Transverse colon (tissue), 4 donors: ENCODE measurements around the gene METTL14. TPM values are rescaled to one million over a fixed set of nuclear protein-coding genes. Genes with fewer than 3 reads are reported as not detected.

Experiments used
- DNase-seq: peaks from one replicate; pipeline ENCODE4 v3.0.0-alpha.2; 2019
- H3K27ac ChIP-seq, 4 donors: fragments of 200-600 bp; sonication (generic); 2 replicates each; pipeline ENCODE4 v1.5.1; 2016 to 2018; ENCODE audit warnings: inconsistent platforms in 4 of 4
- H3K27me3 ChIP-seq: fragments of 200-600 bp; sonication (generic); 2 replicates; pipeline ENCODE4 v1.5.1; 2017; ENCODE audit warnings: inconsistent platforms
- H3K36me3 ChIP-seq, 4 donors: fragments of 200-600 bp; sonication (generic); 2 replicates each; pipeline ENCODE4 v1.5.1; 2017 to 2019; ENCODE audit warnings: inconsistent platforms in 4 of 4
- H3K4me1 ChIP-seq, 4 donors: fragments of 200-600 bp; sonication (generic); 2 replicates each; pipeline ENCODE4 v1.5.1; 2017 to 2020; ENCODE audit warnings: inconsistent platforms in 4 of 4
- H3K4me3 ChIP-seq, 4 donors: fragments of 200-600 bp; sonication (generic); 1 replicate in 1 of 4; 2 replicates in 3 of 4; pipeline versions ENCODE4 v1.5.1 to v1.6.1; 2017 to 2019; ENCODE audit warnings: inconsistent platforms in 4 of 4
- H3K9me3 ChIP-seq, 2 donors: fragments of 200-600 bp; sonication (generic); 2 replicates each; pipeline ENCODE4 v1.5.1; 2017 to 2019; ENCODE audit warnings: inconsistent platforms in 2 of 2
- EP300 ChIP-seq: sonication (generic); formaldehyde crosslinking; IDR thresholded peaks from one replicate; pipeline ENCODE4 v1.6.1; 2017; ENCODE audit warnings: antibody characterized with exemption, low read depth
- POLR2A ChIP-seq: fragments of 450-650 bp; IDR thresholded peaks from one replicate; pipeline ENCODE4 v1.6.1; 2016; ENCODE audit warnings: antibody characterized with exemption, mild to moderate bottlenecking, moderate library complexity
- POLR2AphosphoS5 ChIP-seq, 3 donors: sonication (generic); formaldehyde crosslinking; IDR thresholded peaks; one replicate each; pipeline ENCODE4 v1.6.1; 2016; ENCODE audit warnings: antibody characterized with exemption in 3 of 3
- WGBS, 2 donors: methylation state at CpG; one replicate each; pipeline ENCODE4 v1.1.5; 2018; ENCODE audit warnings: low coverage in 1 of 2; 5-methylcytosine and 5-hydroxymethylcytosine counted together
- in situ Hi-C, 4 donors: fragments of 200-750 bp; cut with MboI; loops; one replicate each; pipeline versions ENCODE4 v1.15.0 to v1.15.1; 2017; ENCODE audit warnings: low sequenced_read_pairs in 3 of 4, low pct_ligation_motif_present in 1 of 4, low pct_unique_long_range_greater_than_20kb in 1 of 4
- intact Hi-C: fragments of 100-400 bp; cut with DNase I; formaldehyde crosslinking; loops from one replicate; pipeline ENCODE4 v1.15.1; 2023; ENCODE audit warnings: low total_unique reads
- total RNA-seq, 4 donors: library from RNA; depleted of rRNA; stranded (reverse); fragments of >200 nt; gene quantifications; one replicate each; pipeline ENCODE4 v1.1.0, GENCODE V29; 2016
- TF ChIP-seq, protein P1 (sequence below), 5 experiments: fragments of 200-600 bp in 3 of 5; fragments of 450-650 bp in 2 of 5; sonication (generic) in 3 of 5; IDR thresholded peaks; 1 replicate in 2 of 5; 2 replicates in 3 of 5; pipeline ENCODE4 v1.5.1; 2016 to 2017; ENCODE audit warnings: antibody characterized with exemption in 5 of 5, inconsistent platforms in 3 of 5, mild to moderate bottlenecking in 2 of 5, moderate library complexity in 1 of 5

Gene METTL14
- total RNA-seq, 4 donors from 2014 or later = 9.8 to 43.0 (median 27.6) TPM

DNA sequence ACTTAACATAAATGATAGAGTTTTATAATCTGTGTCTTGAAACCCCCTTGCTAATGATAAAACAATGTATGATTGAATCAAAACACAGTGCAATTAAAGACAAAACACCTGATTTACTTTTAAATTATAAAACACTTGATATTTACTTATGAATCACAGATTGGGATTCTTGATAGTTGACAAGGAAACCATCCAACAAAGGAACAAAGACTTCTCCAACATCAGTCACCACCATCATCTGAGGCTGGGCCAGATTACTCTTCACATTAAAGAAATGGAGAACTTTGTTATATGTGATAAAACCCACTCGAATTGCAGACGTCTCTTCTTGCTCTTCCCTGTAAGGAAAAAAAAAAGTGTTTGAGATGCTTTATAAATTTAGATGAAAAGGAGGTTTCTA, 67.4 kb downstream of the METTL14 start:
- WGBS, 2 donors = 67 to 84% methylated on average over 2 of the region's 2 CpGs
- in situ Hi-C loops = loop anchor here in 1 of 4 donors (25.0 kb wide), 2 partner anchors 135 to 235 kb away; partner anchors contain the start of gene SYNPO2
- DNase-seq = no peak
- Histone ChIP-seq H3K36me3 (peaks cover 0 to 8% (median 0%) of the 10 kb centered on the region in 4 donors), H3K27me3 (no peaks in the 10 kb centered on the region), H3K4me3 (no peak overlapping the region), H3K27ac (peak overlapping the region; percentile 64 to 81 (median 76)), H3K4me1 (peaks cover 0 to 51% (median 3%) of the 10 kb centered on the region in 4 donors), H3K9me3 (no peaks in the 10 kb centered on the region)
- TF ChIP-seq EP300 = no peak
- intact Hi-C loops = no loop called here

DNA sequence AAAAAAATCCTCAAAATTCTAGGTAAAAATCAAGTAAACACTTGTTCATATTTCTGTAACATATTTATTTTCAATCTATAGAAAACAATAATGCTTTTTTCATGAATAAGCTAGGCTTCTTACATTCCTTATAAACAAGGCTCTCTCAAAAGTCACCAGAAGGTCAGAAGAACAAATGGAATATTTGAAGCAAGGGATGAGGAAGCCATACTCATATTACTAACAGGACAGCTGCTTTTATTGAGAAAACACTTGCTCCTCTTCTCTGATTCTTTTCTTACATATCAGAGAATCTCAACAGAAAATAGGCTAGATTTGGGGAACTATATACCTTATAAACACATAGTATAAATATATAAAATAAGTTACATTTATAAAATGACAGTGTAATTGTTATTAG, 67.9 kb downstream of the METTL14 start:
- Histone ChIP-seq H3K27ac (peak overlapping the region; percentile 64 to 81 (median 76)), H3K9me3 (no peaks in the 10 kb centered on the region), H3K4me1 (peaks cover 0 to 52% (median 3%) of the 10 kb centered on the region in 4 donors), H3K27me3 (no peaks in the 10 kb centered on the region), H3K36me3 (peaks cover 0 to 8% (median 0%) of the 10 kb centered on the region in 4 donors), H3K4me3 (no peak overlapping the region)
- TF ChIP-seq POLR2AphosphoS5 (IDR thresholded peaks at IDR 0.05) (no peak), POLR2A (no peak), EP300 (no peak)
- TF ChIP-seq, protein P1, sequence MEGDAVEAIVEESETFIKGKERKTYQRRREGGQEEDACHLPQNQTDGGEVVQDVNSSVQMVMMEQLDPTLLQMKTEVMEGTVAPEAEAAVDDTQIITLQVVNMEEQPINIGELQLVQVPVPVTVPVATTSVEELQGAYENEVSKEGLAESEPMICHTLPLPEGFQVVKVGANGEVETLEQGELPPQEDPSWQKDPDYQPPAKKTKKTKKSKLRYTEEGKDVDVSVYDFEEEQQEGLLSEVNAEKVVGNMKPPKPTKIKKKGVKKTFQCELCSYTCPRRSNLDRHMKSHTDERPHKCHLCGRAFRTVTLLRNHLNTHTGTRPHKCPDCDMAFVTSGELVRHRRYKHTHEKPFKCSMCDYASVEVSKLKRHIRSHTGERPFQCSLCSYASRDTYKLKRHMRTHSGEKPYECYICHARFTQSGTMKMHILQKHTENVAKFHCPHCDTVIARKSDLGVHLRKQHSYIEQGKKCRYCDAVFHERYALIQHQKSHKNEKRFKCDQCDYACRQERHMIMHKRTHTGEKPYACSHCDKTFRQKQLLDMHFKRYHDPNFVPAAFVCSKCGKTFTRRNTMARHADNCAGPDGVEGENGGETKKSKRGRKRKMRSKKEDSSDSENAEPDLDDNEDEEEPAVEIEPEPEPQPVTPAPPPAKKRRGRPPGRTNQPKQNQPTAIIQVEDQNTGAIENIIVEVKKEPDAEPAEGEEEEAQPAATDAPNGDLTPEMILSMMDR (IDR thresholded peaks at IDR 0.05) = no peak
- intact Hi-C loops (no loop called here), in situ Hi-C loops (loop anchor here in 1 of 4 donors (25.0 kb wide), 2 partner anchors 134 to 234 kb away; partner anchors contain the start of gene SYNPO2)
- DNase-seq = no peak

DNA sequence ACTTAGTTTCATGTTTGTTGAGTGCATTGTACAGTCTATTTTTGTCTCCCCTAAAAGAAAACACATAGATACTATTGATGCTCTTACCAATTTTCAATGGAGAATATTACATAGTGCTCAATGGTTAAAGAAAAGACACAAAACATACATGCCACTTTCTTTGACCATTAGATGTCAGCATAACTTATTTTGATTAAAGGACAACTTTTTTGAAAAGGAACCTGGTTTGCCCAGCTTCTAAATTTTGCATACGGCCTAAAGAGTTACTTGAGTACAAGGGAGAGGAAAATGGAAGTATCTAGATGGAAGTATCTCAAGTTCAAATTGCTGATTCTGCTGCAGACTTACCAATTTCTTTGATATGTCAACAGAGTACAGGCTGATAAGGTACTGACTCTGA, 68.5 kb downstream of the METTL14 start:
- Histone ChIP-seq H3K27ac (peak overlapping the region; percentile 64 to 81 (median 76)), H3K4me3 (no peak overlapping the region), H3K27me3 (no peaks in the 10 kb centered on the region), H3K36me3 (peaks cover 0 to 8% (median 0%) of the 10 kb centered on the region in 4 donors), H3K4me1 (peaks cover 0 to 58% (median 3%) of the 10 kb centered on the region in 4 donors), H3K9me3 (no peaks in the 10 kb centered on the region)
- in situ Hi-C loops = loop anchor here in 1 of 4 donors (25.0 kb wide), 2 partner anchors 134 to 234 kb away; partner anchors contain the start of gene SYNPO2
- no peak for TF ChIP-seq EP300
- TF ChIP-seq POLR2AphosphoS5 (IDR thresholded peaks at IDR 0.05) = no peak
- TF ChIP-seq, protein P1 (IDR thresholded peaks at IDR 0.05) = no peak
- TF ChIP-seq POLR2A = no peak
- intact Hi-C loops = no loop called here
- no peak for DNase-seq
- WGBS, 2 donors = 94% methylated on average over 1 of the region's 1 CpG; no CpG with 5 or more reads in 1 of the 2 donors

DNA sequence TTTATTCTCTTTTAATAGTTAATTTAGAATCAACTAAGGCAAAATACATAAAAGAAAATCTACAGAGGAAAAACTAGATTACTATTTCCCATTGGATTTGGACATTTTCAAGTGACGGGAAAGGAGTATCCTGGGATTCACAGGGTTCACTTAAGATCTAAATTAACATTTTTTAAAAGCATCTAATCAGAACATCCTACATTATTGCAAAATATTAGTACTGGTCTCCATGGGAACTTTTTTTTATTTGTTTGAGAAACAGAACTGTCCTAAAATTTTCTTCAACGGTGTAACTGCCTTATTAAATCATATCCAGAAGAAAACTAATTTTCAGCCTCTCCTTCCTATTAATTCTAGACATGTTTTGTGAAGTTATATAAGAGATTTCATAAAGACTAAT, 69.7 kb downstream of the METTL14 start:
- intact Hi-C loops (no loop called here), in situ Hi-C loops (loop anchor here in 1 of 4 donors (25.0 kb wide), 2 partner anchors 132 to 232 kb away; partner anchors contain the start of gene SYNPO2)
- Histone ChIP-seq H3K27ac (peak overlapping the region; percentile 64 to 81 (median 76)), H3K4me3 (no peak overlapping the region), H3K4me1 (peaks cover 0 to 68% (median 9%) of the 10 kb centered on the region in 4 donors), H3K27me3 (no peaks in the 10 kb centered on the region), H3K9me3 (no peaks in the 10 kb centered on the region), H3K36me3 (peaks cover 0 to 8% (median 0%) of the 10 kb centered on the region in 4 donors)
- DNase-seq = no peak
- WGBS, 2 donors = 77 to 80% methylated on average over 2 of the region's 2 CpGs
- TF ChIP-seq POLR2A = no peak
- no peak for TF ChIP-seq EP300
- no peak for TF ChIP-seq POLR2AphosphoS5 (IDR thresholded peaks at IDR 0.05)
- TF ChIP-seq, protein P1 (IDR thresholded peaks at IDR 0.05) = no peak
